A549 (cell line): ENCODE data around the gene PCGF3. TPM values are rescaled to one million over a fixed set of nuclear protein-coding genes. Genes with fewer than 3 reads are reported as not detected.
"Not testable (repeated sequence)": the region's sequence is repeated elsewhere in the genome, so short reads cannot be mapped to it uniquely, and the experiment has no call there.

Source experiments
- ATAC-seq, 2 experiments: fragments of 200-7000 bp in 1 of 2; fragments of >200 bp in 1 of 2; cut with Nextera tagmentation in 1 of 2; cut with Tn5 transposase in 1 of 2; 3 replicates each; pipeline versions ENCODE4 v1.8.0 to v1.9.1; 2018 to 2020; ENCODE audit warnings: mild to moderate bottlenecking in 1 of 2, moderate library complexity in 1 of 2
- CTCF ChIA-PET: fragments of 300-600 bp; sonication (Branson Sonifier 250); formaldehyde crosslinking; extraction: SDS; loops from one replicate; lab custom pipeline; 2021; ENCODE audit warnings: antibody characterized with exemption, inconsistent platforms; lab: Yijun Ruan, JAX
- POLR2A ChIA-PET: fragments of 350-600 bp; formaldehyde crosslinking; extraction: SDS; loops from one replicate; lab custom pipeline; 2021; ENCODE audit warnings: antibody characterized with exemption, inconsistent platforms; lab: Yijun Ruan, JAX
- DNase-seq, 2 experiments: peaks; one replicate each; pipeline versions ENCODE4 v3.0.0 to v3.0.0-alpha.2; 2011 to 2016; ENCODE audit warnings: low read depth in 1 of 2, low spot score in 1 of 2
- FAIRE-seq: peaks from 2 replicates; lab custom pipeline; 2011; peaks lifted over from hg19 to GRCh38; lab: Jason Lieb, UNC
- H3K27ac ChIP-seq, 2 experiments: fragments of >200 bp; sonication (Bioruptor Twin); formaldehyde crosslinking; 3 replicates each; pipeline ENCODE4 v1.5.1; 2016 to 2017
- H3K4me1 ChIP-seq: fragments of >200 bp; sonication (Bioruptor Twin); formaldehyde crosslinking; 3 replicates; pipeline ENCODE4 v1.6.1; 2016
- H3K4me2 ChIP-seq: fragments of >200 bp; sonication (Bioruptor Twin); formaldehyde crosslinking; 3 replicates; pipeline ENCODE4 v1.6.1; 2016
- H3K4me3 ChIP-seq: fragments of >200 bp; sonication (Bioruptor Twin); formaldehyde crosslinking; 3 replicates; pipeline ENCODE4 v1.5.1; 2016
- H3K9me3 ChIP-seq: fragments of >200 bp; sonication (Bioruptor Twin); formaldehyde crosslinking; 3 replicates; pipeline ENCODE4 v1.6.1; 2016
- BHLHE40 ChIP-seq: IDR thresholded peaks from 2 replicates; pipeline ENCODE4 v1.6.1; 2012; ENCODE audit warnings: low read depth, low read length, inconsistent platforms
- CHD2 ChIP-seq: fragments of 150-350 bp; IDR thresholded peaks from 2 replicates; pipeline ENCODE4 v1.6.1; 2014; ENCODE audit warnings: low read length; ENCODE audit not compliant: partially characterized antibody
- E2F6 ChIP-seq: IDR thresholded peaks from 2 replicates; pipeline ENCODE4 v1.6.1; 2012; ENCODE audit warnings: low read depth, borderline replicate concordance
- EP300 ChIP-seq, 2 experiments: fragments of >200 bp; sonication (Bioruptor Twin); formaldehyde crosslinking; IDR thresholded peaks; 2 replicates in 1 of 2; 3 replicates in 1 of 2; pipeline ENCODE4 v1.6.1; 2016 to 2017
- ESRRA ChIP-seq: fragments of 150-350 bp; IDR thresholded peaks from 2 replicates; pipeline ENCODE4 v1.6.1; 2014; ENCODE audit warnings: mild to moderate bottlenecking, low read length, borderline replicate concordance
- FOSL2 ChIP-seq, 2 experiments: fragments of 450-650 bp in 1 of 2; fragments of >200 bp in 1 of 2; sonication (Bioruptor Twin) in 1 of 2; formaldehyde crosslinking; IDR thresholded peaks; 2 replicates each; pipeline versions ENCODE4 v1.5.0 to v1.6.1; 2016 to 2020; ENCODE audit warnings: mild to moderate bottlenecking in 1 of 2, moderate library complexity in 1 of 2
- HEYL ChIP-seq: fragments of 250-450 bp; sonication (Bioruptor Pico); IDR thresholded peaks from 2 replicates; pipeline ENCODE4 v1.8.0; 2021; ENCODE audit warnings: mild to moderate bottlenecking, moderate library complexity
- HOXA7 ChIP-seq: fragments of 250-450 bp; sonication (Bioruptor Pico); IDR thresholded peaks from 2 replicates; pipeline ENCODE4 v1.5.0; 2020; ENCODE audit warnings: mild to moderate bottlenecking, moderate library complexity
- JUN ChIP-seq, 2 experiments: fragments of >200 bp; sonication (Bioruptor Twin); formaldehyde crosslinking; IDR thresholded peaks; 2 replicates in 1 of 2; 3 replicates in 1 of 2; pipeline ENCODE4 v1.6.1; 2016 to 2017
- KDM1A ChIP-seq: fragments of 200-600 bp; sonication (generic); IDR thresholded peaks from 2 replicates; pipeline ENCODE4 v1.6.1; 2016; ENCODE audit warnings: low read depth, mild to moderate bottlenecking
- KDM5A ChIP-seq: fragments of 200-600 bp; sonication (generic); IDR thresholded peaks from 2 replicates; pipeline ENCODE4 v1.6.1; 2016; ENCODE audit warnings: antibody characterized with exemption, mild to moderate bottlenecking
- MYC ChIP-seq: IDR thresholded peaks from 2 replicates; pipeline ENCODE4 v1.6.1; 2012; ENCODE audit warnings: mild to moderate bottlenecking, inconsistent platforms, low read length, improper control_type of control experiment, borderline replicate concordance
- NFE2L2 ChIP-seq: fragments of 150-350 bp; conservative IDR thresholded peaks from 2 replicates; pipeline ENCODE4 v1.6.1; 2014; ENCODE audit warnings: low read length
- PHF8 ChIP-seq: fragments of 200-600 bp; sonication (generic); IDR thresholded peaks from 2 replicates; pipeline ENCODE4 v1.6.1; 2016; ENCODE audit warnings: low read depth, mild to moderate bottlenecking, antibody characterized with exemption, moderate library complexity, borderline replicate concordance
- RCOR1 ChIP-seq: fragments of 150-350 bp; IDR thresholded peaks from 2 replicates; pipeline ENCODE4 v1.6.1; 2014; ENCODE audit warnings: antibody characterized with exemption, low read length, low read depth
- REST ChIP-seq: fragments of 200-600 bp; sonication (generic); IDR thresholded peaks from 2 replicates; pipeline ENCODE4 v1.6.1; 2016; ENCODE audit warnings: antibody characterized with exemption, mild to moderate bottlenecking, moderate library complexity
- TFCP2L1 ChIP-seq: fragments of 250-450 bp; sonication (Bioruptor Pico); IDR thresholded peaks from 2 replicates; pipeline ENCODE4 v1.5.0; 2021; ENCODE audit warnings: mild to moderate bottlenecking
- TP53 ChIP-seq: fragments of 250-450 bp; sonication (Bioruptor Pico); IDR thresholded peaks from 2 replicates; pipeline ENCODE4 v1.5.0; 2021; ENCODE audit warnings: mild to moderate bottlenecking, moderate library complexity
- ZSCAN20 ChIP-seq: fragments of 250-450 bp; sonication (Bioruptor Pico); IDR thresholded peaks from 2 replicates; pipeline ENCODE4 v1.8.0; 2022; ENCODE audit warnings: mild to moderate bottlenecking, moderate library complexity
- WGBS: methylation state at CpG from one replicate; pipeline ENCODE4 v1.1.6; 2017; ENCODE audit errors: missing lambda C conversion rate; 5-methylcytosine and 5-hydroxymethylcytosine counted together
- polyA plus RNA-seq, 4 experiments: library from polyadenylated mRNA; depleted of rRNA in 3 of 4; stranded (reverse); fragments of >200 nt; fragmentation: RNase III in 1 of 4; extraction: RNeasy Plus Mini Kit Qiagen cat#74134 plus additional on column Dnase treatment in 1 of 4; gene quantifications; 2 replicates in 3 of 4; 3 replicates in 1 of 4; pipeline ENCODE4 v1.2.3, GENCODE V29; 2011 to 2017

PCGF3 gene
- polyA plus RNA-seq, 2 of the 4 experiments (the other 2 are of a cell fraction): 15.9 to 21.0 TPM

- DNase-seq, POLR2A ChIA-PET, H3K4me2 ChIP-seq, ATAC-seq, H3K9me3 ChIP-seq, CTCF ChIA-PET, H3K4me1 ChIP-seq, FAIRE-seq, H3K4me3 ChIP-seq, H3K27ac ChIP-seq: not testable (repeated sequence)
- WGBS: 96% methylated on average over 4 of the region's 6 CpGs
Observed at GRCh38 chr4:668219-668618, 37.4 kb upstream of the PCGF3 start.

- H3K4me2 ChIP-seq, CTCF ChIA-PET, ATAC-seq, DNase-seq, H3K4me1 ChIP-seq, FAIRE-seq, H3K9me3 ChIP-seq, H3K27ac ChIP-seq, H3K4me3 ChIP-seq: not testable (repeated sequence)
- 93% methylated on average over 11 of the region's 11 CpGs for WGBS
- POLR2A ChIA-PET: interaction anchor here (0.6 kb wide), 1 partner anchor 217 kb away, joined by 3 read pairs; no protein-coding TSS in a partner anchor
Observed at GRCh38 chr4:669806-670559, 35.6 kb upstream of the PCGF3 start.

- CTCF ChIA-PET: no interaction called here
- 89% methylated on average over 3 of the region's 3 CpGs for WGBS
- Histone ChIP-seq H3K9me3 (no peaks in the 10 kb centered on the region), H3K27ac (no peak overlapping the region), H3K4me2 (no peak overlapping the region), H3K4me3 (no peak overlapping the region), H3K4me1 (peaks cover 10% of the 10 kb centered on the region; the same call in 2 of the 3 replicates)
- FAIRE-seq (no peak), DNase-seq (no peak), ATAC-seq (no peak)
- POLR2A ChIA-PET: no interaction called here
- TF ChIP-seq HOXA7 (CRISPR knock-in tag): no peak
- no peak for TF ChIP-seq RCOR1
- TF ChIP-seq EP300 (IDR thresholded peaks at IDR 0.05): no peak
- TF ChIP-seq TFCP2L1: no peak
- TF ChIP-seq NFE2L2: no peak
- no peak for TF ChIP-seq ESRRA
- TF ChIP-seq TP53 (CRISPR knock-in tag): no peak
- TF ChIP-seq ZSCAN20 (CRISPR knock-in tag): no peak
Observed at GRCh38 chr4:671769-672168, 33.9 kb upstream of the PCGF3 start.

- WGBS: 22% methylated on average over 25 of the region's 55 CpGs
- peak overlapping the region; percentile 93 for H3K4me2 ChIP-seq
- peak overlapping the region; percentile 83 to 99 for H3K27ac ChIP-seq
- H3K4me3 ChIP-seq: peak overlapping the region; percentile 96
- no peaks in the 10 kb centered on the region for H3K9me3 ChIP-seq
- CTCF ChIA-PET: interaction anchor here (0.6 to 1.5 kb wide), 3 partner anchors 10 to 45 kb away, joined by 3 to 6 read pairs (median 4); no protein-coding TSS in a partner anchor
- TF ChIP-seq CHD2 (no peak), TFCP2L1 (no peak), FOSL2 (IDR thresholded peaks at IDR 0.05) (no peak), FOSL2 (CRISPR knock-in tag; IDR thresholded peaks at IDR 0.05) (no peak), KDM1A (no peak), JUN (IDR thresholded peaks at IDR 0.05) (no peak), REST (no peak), BHLHE40 (no peak), E2F6 (peak; percentile 50; the same call in 1 of the 2 replicates), HEYL (CRISPR knock-in tag) (no peak), KDM5A (peak; percentile 41; the same call in 1 of the 2 replicates), PHF8 (0 out of 2 replicates have a peak, but pooled peaks have one; percentile 18), MYC (no peak)
- TF ChIP-seq, all 56 proteins: peak for 3
- POLR2A ChIA-PET: interaction anchor here (0.9 to 1.5 kb wide), 4 partner anchors 14 to 200 kb away, joined by 3 to 10 read pairs (median 5); no protein-coding TSS in a partner anchor
- no peak for FAIRE-seq
- no peak for DNase-seq
- peaks cover 10% of the 10 kb centered on the region; the same call in 2 of the 3 replicates for H3K4me1 ChIP-seq
- peak in 1 of 2 experiments; percentile 7; a peak in 1 of 6 replicates for ATAC-seq
Observed at GRCh38 chr4:673349-674091, 32.1 kb upstream of the PCGF3 start.
